ENCODE measurements around the gene ZCCHC8. TPM values are rescaled to one million over a fixed set of nuclear protein-coding genes. Genes with fewer than 3 reads are reported as not detected.

The ZCCHC8 gene
- polyA plus RNA-seq, result 10 to 100 TPM in 1 of 3 donors, 1 to 10 TPM in 2; 2.4 to 13.2 (median 5.6) TPM

DNA sequence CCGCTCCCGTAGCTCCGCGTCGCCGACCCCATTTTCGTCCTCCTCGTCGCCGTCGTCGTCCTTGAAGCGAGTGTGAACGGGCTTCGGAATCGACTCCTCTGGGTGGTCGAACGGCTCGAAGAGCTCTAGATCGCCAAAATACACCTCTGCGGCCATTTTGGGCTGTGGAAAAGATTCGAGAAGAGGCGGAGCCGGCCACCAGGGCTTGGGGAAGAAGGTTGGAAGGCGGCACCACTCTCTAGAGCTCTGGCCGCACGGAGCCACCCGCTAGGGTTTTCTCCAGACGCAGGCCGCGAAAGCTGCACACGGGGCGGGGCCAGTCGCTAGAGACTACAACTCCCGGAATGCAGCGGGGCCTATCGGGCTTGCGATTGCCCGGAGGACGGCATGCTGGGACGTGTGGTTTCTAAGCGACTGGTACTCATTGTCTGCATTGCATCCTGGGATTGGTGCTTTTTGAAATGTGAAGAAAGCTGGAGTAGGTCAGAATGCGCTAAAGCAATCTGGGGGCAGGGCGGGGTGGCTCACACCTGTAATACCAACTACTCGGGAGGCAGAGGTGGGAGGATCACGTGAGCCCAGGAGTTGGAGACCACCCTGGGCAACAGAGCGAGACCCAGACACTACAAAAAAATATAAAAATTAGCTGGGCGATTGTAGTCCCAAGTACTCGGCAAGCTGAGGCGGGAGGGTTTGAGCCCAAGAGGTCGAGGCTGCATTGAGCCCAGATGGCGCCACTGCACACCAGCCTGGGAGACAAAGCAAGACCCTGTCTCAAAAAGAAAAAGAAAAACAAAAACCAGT is at the start of gene ZCCHC8:
TSS of gene ZCCHC8 (minus strand) at position 248 of the 804 bp plus-strand sequence. CDS start at position 156, 92 bp downstream.
- Mint-ChIP-seq H3K27me3 (ENCODE audit: low read depth in 3 of 3) (peaks cover 0 to 6% (median 5%) of the 10 kb centered on the region in 3 donors), H3K36me3 (peaks cover 3 to 10% (median 10%) of the 10 kb centered on the region in 3 donors), H3K9me3 (no peaks in the 10 kb centered on the region), H3K4me3 (peak within 1 kb of the TSS; percentile 89 to 97 (median 92)), H3K27ac (peak within 1 kb of the TSS; percentile 89 to 99 (median 96)), H3K4me1 (peaks cover 33 to 37% of the 10 kb centered on the region in 2 donors)
- DNase-seq, result peak; percentile 90 to 92 (median 92)

DNA sequence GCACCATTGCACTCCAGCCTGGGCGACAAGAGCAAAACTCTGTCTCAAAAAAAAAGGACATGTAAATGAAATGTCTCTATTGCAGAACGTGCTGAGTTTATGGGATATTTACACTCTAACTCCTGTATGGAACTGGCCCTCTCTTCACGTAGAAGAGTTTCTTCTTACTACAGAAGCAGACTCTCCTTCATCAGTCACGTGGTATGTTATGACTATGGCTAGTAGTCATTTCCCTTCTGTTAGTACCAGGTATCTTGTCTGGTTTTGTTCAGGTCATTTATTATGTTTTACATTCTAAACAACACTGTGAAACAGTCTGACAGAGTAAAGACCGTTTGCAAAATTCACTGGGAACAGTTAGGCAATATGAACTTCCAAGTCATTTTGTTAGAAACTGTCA is 46.6 kb upstream of the ZCCHC8 start:
- H3K4me1 Mint-ChIP-seq, result no peaks in the 10 kb centered on the region
- H3K36me3 Mint-ChIP-seq, result peaks cover 9 to 23% (median 21%) of the 10 kb centered on the region in 3 donors
- no peak overlapping the region for H3K27ac Mint-ChIP-seq
- no peaks in the 10 kb centered on the region for H3K9me3 Mint-ChIP-seq
- H3K27me3 Mint-ChIP-seq (ENCODE audit: low read depth in 3 of 3), result no peaks in the 10 kb centered on the region
- DNase-seq, result no peak
- no peak overlapping the region for H3K4me3 Mint-ChIP-seq

DNA sequence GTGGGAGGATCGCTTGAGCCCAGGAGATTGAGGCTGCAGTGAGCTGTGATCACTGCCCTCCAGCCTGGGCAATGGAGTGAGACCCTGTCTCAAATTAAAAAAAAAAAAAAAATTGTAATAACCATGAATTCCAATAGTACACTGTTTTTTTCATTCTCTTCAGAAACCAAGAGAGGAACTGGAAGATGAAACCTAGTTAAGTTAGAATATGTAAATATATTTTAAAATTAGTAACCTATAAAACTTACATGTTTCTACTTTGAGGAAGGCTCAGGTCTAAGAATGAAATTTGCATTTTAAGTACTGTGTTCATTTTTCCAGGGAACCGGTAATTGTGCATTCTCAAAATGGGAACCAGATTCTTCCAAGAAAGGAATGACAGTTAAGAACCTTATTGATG is 45.1 kb upstream of the ZCCHC8 start:
- no peaks in the 10 kb centered on the region for H3K4me1 Mint-ChIP-seq
- H3K27ac Mint-ChIP-seq, result no peak overlapping the region
- H3K27me3 Mint-ChIP-seq (ENCODE audit: low read depth in 3 of 3), result no peaks in the 10 kb centered on the region

DNA sequence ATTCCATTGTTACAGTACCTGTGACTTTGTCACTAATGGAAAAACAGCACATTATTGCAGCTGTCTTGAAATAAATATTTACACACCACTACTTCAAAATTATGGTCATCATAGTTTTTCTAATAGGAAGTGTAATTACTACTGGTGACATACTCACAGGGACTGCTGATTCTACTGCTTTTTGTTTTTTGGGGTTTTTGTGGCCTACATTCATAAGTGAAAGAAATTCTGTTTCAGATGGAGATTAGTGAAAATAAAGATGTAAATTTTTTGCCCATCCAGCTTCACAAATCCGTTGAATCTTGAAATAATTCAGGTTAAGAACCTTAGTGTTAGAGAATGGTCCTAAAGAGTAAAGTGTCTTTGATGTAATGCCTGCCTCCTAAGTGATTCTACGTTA is 43.8 kb upstream of the ZCCHC8 start:
- peaks cover 4 to 11% (median 11%) of the 10 kb centered on the region in 3 donors for H3K36me3 Mint-ChIP-seq
- H3K4me3 Mint-ChIP-seq, result no peak overlapping the region
- DNase-seq, result no peak
- H3K4me1 Mint-ChIP-seq, result no peaks in the 10 kb centered on the region
- H3K9me3 Mint-ChIP-seq, result no peaks in the 10 kb centered on the region
- H3K27ac Mint-ChIP-seq, result no peak overlapping the region
- no peaks in the 10 kb centered on the region for H3K27me3 Mint-ChIP-seq (ENCODE audit: low read depth in 3 of 3)

More for the DNA sequence above, 45.1 kb upstream of the ZCCHC8 start:
- Mint-ChIP-seq H3K4me3 (no peak overlapping the region), H3K36me3 (peaks cover 4 to 18% (median 15%) of the 10 kb centered on the region in 3 donors), H3K9me3 (no peaks in the 10 kb centered on the region)
- DNase-seq, result no peak

DNA sequence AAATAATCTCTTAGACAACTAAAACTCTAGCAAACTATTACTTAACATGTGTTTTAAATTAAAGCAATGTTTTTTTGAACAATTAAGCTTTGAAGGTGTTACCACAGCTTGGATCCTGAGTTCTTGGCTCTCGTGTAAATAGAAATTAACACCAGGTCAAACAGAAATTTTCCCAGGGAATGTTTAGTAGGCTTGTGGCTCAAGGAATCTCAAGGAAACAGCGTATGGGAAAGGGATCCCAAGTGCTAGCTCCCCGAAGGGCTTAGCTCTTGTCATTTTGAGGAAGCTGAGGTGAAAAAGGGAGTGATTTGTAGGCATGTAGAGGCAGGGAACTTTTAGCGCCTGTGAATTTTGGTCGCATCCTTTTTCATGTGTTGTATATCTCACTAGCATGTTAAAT is 37.8 kb upstream of the ZCCHC8 start:
- Mint-ChIP-seq H3K27ac (no peak overlapping the region), H3K4me3 (no peak overlapping the region), H3K27me3 (ENCODE audit: low read depth in 3 of 3) (no peaks in the 10 kb centered on the region), H3K4me1 (no peaks in the 10 kb centered on the region), H3K9me3 (no peaks in the 10 kb centered on the region), H3K36me3 (peaks cover 8 to 12% (median 10%) of the 10 kb centered on the region in 3 donors)
- no peak for DNase-seq

DNA sequence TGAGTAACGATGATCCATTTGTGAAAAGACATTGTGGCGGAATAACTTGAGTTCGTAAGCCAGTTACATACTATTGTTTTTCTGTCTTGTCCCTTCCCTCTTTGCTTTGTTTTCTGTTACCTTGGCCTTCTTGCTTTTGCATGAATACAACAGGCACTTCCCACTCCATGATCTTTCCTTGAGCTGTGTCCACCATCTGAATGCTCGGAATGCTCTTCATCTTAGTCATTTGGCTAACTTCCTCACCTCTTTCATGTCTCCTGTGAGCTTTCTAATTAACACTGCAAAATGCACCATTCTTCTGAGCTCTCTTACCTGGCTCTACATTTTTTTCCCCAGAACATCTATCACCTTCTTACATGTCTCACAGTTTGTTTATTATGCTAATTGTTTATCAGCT is 36.3 kb upstream of the ZCCHC8 start:
- H3K4me3 Mint-ChIP-seq, result no peak overlapping the region
- H3K4me1 Mint-ChIP-seq, result no peaks in the 10 kb centered on the region
- H3K27ac Mint-ChIP-seq, result no peak overlapping the region
- no peaks in the 10 kb centered on the region for H3K27me3 Mint-ChIP-seq (ENCODE audit: low read depth in 3 of 3)
- H3K36me3 Mint-ChIP-seq, result peaks cover 4 to 7% (median 5%) of the 10 kb centered on the region in 3 donors
- H3K9me3 Mint-ChIP-seq, result no peaks in the 10 kb centered on the region
- DNase-seq, result no peak

DNA sequence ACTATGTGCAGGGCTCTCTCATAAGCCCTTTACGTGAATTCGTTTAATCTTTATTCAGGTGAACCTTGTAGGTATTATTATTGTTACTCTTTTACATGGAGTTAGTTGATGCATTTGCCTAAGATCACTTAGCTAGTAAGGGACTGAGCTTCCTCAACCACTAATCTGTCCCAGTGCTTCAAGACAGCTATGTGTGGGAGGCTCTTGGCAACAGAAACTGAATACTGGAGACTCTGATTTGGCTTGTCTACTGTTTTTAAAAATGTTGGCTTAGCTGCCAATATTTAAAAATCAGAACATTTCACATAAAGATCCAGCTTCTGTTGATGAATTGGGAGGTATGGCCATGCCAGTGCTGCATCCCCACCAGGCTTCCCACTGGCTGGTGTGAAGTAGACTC is 33.1 kb upstream of the ZCCHC8 start:
- peaks cover 4 to 7% (median 5%) of the 10 kb centered on the region in 3 donors for H3K36me3 Mint-ChIP-seq
- no peak for DNase-seq
- H3K9me3 Mint-ChIP-seq, result no peaks in the 10 kb centered on the region
- no peak overlapping the region for H3K4me3 Mint-ChIP-seq
- H3K27ac Mint-ChIP-seq, result no peak overlapping the region
- no peaks in the 10 kb centered on the region for H3K27me3 Mint-ChIP-seq (ENCODE audit: low read depth in 3 of 3)
- no peaks in the 10 kb centered on the region for H3K4me1 Mint-ChIP-seq

DNA sequence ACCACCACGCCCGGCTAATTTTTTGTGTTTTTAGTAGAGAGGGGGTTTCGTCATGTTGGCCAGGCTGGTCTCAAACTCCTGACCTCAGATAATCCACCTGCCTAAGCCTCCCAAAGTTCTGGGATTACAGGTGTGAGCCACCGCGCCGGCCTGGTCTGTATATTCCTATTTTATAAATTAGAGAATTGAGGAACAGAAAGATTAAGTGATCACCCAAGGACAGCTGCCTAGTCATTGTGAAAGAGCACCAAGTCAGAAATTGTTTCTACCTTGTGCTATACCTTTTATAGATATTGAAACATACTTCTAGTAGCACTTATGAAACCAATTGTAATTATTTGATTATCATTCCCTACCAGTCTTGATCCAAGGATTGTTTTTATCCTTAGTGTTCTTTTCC is 28.3 kb upstream of the ZCCHC8 start:
- Mint-ChIP-seq H3K9me3 (no peaks in the 10 kb centered on the region), H3K27ac (no peak overlapping the region), H3K4me3 (no peak overlapping the region), H3K36me3 (no peaks in the 10 kb centered on the region), H3K4me1 (peaks cover 0 to 16% of the 10 kb centered on the region in 2 donors), H3K27me3 (ENCODE audit: low read depth in 3 of 3) (peaks cover 0 to 5% (median 3%) of the 10 kb centered on the region in 3 donors)
- DNase-seq, result no peak

DNA sequence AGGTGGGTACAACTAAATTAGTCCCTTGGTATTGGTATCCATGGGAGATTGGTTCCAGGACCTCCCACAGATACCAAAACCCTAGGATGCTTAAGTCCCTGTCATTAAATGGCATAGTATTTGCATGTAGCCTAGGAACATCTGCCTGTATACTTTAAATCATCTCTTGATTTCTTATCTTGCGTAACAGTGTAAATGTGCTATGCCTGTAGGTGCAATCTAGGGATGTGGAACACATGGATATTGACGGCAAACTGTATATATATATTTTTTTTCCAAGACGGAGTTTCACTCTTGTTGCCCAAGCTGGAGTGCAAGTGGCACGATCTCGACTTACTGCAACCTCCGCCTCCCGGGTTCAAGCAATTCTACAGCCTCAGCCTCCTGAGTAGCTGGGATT is 27.9 kb upstream of the ZCCHC8 start:
- no peak for DNase-seq
- Mint-ChIP-seq H3K9me3 (no peaks in the 10 kb centered on the region), H3K4me1 (peaks cover 0 to 20% of the 10 kb centered on the region in 2 donors), H3K27me3 (ENCODE audit: low read depth in 3 of 3) (peaks cover 0 to 5% (median 3%) of the 10 kb centered on the region in 3 donors), H3K4me3 (no peak overlapping the region), H3K27ac (no peak overlapping the region), H3K36me3 (no peaks in the 10 kb centered on the region)

DNA sequence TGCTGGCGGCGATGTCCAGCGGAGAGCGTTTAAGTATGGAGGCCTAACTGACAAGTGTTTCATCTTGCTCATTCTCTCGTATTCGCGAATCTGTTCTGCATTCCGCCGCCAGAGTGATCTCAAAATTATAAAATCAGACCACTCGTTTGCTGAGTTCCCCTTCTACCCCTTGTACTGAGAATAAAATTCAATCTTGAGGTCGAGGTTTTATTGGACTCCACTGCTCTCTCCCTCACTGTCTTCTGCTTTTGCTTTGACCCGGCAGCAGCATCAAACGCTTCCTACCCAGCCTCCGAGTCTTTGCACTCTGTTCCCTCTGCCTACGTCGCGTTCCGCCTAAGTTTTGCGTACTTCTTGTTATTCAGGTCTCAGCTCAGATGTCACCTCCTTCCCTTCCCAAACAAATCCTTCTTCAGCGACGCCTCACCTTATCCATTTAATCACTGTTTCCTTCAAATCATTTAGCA is 26.8 kb upstream of the ZCCHC8 start:
- H3K27me3 Mint-ChIP-seq (ENCODE audit: low read depth in 3 of 3), result peaks cover 0 to 5% (median 3%) of the 10 kb centered on the region in 3 donors
- no peak for DNase-seq
- H3K4me3 Mint-ChIP-seq, result no peak overlapping the region
- no peak overlapping the region for H3K27ac Mint-ChIP-seq
- no peaks in the 10 kb centered on the region for H3K36me3 Mint-ChIP-seq
- H3K4me1 Mint-ChIP-seq, result peaks cover 0 to 29% of the 10 kb centered on the region in 2 donors
- H3K9me3 Mint-ChIP-seq, result no peaks in the 10 kb centered on the region

DNA sequence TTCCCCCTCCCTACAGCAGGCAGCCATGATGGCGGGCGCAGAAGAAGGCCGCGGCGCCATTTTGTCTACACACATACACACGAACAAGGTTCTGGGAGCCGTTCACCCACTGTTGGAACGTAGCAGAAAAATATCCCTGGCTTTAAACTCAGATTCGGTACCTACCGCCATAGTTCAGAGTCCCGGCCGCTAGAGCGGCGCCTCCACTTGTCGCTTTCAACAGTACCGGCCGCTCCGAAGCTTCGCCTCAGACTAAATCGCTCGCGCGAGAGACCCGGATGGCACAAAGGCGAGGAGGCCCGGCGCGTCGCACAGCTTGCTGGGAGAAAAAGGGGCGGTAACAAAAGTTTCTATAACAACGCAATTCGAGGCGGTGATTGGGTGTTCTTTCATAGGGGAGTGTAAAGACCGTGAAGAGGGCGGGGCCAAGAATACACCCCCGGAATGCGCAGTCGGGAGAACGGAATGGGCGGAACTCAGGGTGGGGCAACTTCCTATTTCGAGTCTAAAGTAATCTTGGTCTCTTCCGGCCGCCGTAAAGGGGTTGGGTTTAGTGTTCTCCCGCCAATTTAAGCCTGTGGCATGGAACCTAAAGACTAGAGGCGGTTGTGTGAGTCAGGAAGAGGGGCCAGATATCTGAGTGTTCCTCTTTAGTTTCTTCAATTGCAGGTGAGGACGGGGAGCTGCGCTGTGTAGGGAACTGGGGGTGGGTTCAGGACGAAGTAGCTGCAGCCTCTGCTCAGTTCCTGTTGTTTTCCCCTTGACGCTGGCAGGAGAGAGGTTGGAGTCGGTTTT is 26.1 kb upstream of the ZCCHC8 start, which contains the start of the genes KNTC1 and RSRC2:
TSS of gene KNTC1 (plus strand) at position 567 of the 795 bp plus-strand sequence. CDS start 2,815 bp downstream, outside the sequence.
TSS of gene RSRC2 (minus strand) at position 254 of the 795 bp plus-strand sequence. CDS start at position 171, 83 bp downstream.
- peak; percentile 99 for DNase-seq
- H3K27me3 Mint-ChIP-seq (ENCODE audit: low read depth in 3 of 3), result peaks cover 0 to 5% (median 3%) of the 10 kb centered on the region in 3 donors
- H3K4me1 Mint-ChIP-seq, result peaks cover 0 to 35% of the 10 kb centered on the region in 2 donors
- no peaks in the 10 kb centered on the region for H3K9me3 Mint-ChIP-seq
- H3K36me3 Mint-ChIP-seq, result peaks cover 0 to 4% (median 1%) of the 10 kb centered on the region in 3 donors
- peak within 1 kb of the TSS in 2 of 6 donors; percentile 14 to 32 for H3K27ac Mint-ChIP-seq
- no peak within 1 kb of the TSS for H3K4me3 Mint-ChIP-seq

DNA sequence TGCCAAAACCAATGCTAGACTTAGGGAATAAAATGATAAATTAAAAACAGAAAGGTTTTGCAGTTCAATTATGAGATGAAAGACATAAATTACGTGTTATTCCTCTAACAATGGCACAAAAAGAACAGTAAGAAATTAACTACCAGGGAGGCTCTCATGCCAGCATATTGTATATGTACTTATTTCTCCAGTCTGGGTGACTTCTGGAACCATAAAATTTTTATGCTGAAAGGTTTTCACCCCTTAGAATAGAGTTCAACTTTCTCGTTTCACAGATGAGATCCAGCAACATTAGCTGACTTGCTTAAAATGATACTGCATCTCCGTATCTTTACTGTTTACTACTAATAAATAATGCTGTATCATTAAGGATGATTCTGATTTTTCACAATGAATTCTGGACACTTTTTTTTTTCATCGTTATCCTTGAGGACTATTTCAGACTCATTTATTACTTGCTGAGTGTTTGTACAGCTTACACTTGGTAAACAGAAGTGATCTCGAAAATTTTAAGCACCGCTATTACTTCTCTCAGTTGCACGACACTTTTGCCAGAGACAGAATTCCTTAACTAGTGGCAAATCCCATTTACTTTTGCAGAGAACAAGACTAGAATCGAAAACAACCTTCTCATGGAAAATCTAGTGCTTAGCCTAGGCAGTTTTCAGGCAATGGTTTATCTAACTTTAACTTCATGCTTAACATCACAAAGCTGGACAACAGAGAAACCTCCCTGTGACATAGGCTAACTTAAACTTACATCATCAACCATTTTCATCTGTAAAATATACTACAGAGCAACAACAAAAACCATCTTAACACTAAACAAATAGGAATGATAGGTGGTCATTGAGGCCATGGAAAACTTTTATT is 23.4 kb upstream of the ZCCHC8 start:
- Mint-ChIP-seq H3K27ac (peak overlapping the region; percentile 9 to 83 (median 50)), H3K4me1 (peaks cover 14 to 44% of the 10 kb centered on the region in 2 donors), H3K27me3 (ENCODE audit: low read depth in 3 of 3) (peaks cover 0 to 5% (median 3%) of the 10 kb centered on the region in 3 donors), H3K9me3 (no peaks in the 10 kb centered on the region), H3K36me3 (peaks cover 8 to 24% (median 16%) of the 10 kb centered on the region in 3 donors), H3K4me3 (peak overlapping the region in 3 of 5 donors; percentile 82 to 89 (median 86))
- no peak for DNase-seq

DNA sequence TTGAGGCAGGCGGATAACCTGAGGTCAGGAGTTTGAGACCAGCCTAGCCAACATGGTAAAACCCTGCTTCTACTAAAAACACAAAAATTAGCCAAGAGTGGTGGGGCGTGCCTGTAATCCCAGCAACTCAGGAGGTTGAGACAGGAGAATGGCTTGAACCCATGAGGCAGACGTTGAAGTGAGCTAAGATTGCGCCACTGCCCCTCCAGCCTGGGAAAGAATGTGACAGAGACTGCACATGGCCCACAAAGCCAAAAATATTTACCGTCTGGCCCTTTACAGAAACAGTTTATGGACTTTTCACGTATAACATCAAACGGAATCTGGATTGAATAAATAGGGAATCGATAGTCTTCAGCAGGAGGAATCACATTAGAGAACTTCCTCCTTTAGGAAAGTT is 22.5 kb upstream of the ZCCHC8 start:
- DNase-seq, result no peak
- peak overlapping the region in 3 of 6 donors; percentile 42 to 78 (median 60) for H3K27ac Mint-ChIP-seq
- peaks cover 0 to 5% (median 3%) of the 10 kb centered on the region in 3 donors for H3K27me3 Mint-ChIP-seq (ENCODE audit: low read depth in 3 of 3)
- H3K4me3 Mint-ChIP-seq, result peak overlapping the region in 2 of 5 donors; percentile 24 to 89
- H3K36me3 Mint-ChIP-seq, result peaks cover 12 to 29% (median 21%) of the 10 kb centered on the region in 3 donors
- peaks cover 20 to 46% of the 10 kb centered on the region in 2 donors for H3K4me1 Mint-ChIP-seq
- H3K9me3 Mint-ChIP-seq, result no peaks in the 10 kb centered on the region

Measured in immature natural killer cell (primary cell).